Measurements from ENCODE around the gene GP1BB. TPM values are rescaled to one million over a fixed set of nuclear protein-coding genes. Genes with fewer than 3 reads are reported as not detected.

The GP1BB gene
- polyA plus RNA-seq, 3 donors: 0.13 to 1.5 (median 0.26) TPM

DNA sequence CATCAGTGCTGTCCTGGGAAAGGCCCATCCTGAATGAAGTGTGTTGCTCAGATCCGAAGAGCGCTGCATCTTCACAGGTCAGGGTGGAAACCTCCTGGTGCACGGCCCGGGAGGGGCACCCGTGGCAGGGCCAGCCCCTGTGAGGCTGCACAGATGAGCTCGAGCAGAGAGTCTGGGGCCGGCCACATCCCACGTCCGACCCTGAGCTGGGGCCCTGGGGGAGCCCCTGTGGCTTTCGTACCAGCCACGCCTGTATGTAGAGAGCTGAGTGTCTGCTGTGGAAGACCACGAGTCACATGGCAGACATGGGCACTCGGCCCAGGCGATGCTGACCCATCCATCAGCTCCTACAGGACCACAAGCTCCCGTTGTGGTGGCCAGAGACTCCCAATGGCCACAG lies 33.9 kb upstream of the GP1BB start:
- H3K27me3 Mint-ChIP-seq (ENCODE audit: low read depth in 3 of 3): peaks cover 0 to 3% (median 0%) of the 10 kb centered on the region in 3 donors
- no peak overlapping the region for H3K9ac ChIP-seq (ENCODE audit: insufficient read depth, low read length, poor library complexity, severe bottlenecking)
- intact Hi-C loops (cut with micrococcal nuclease): no loop called here
- peak overlapping the region; percentile 59 for H2AFZ ChIP-seq (ENCODE audit: insufficient read depth, low read depth, low read length, poor library complexity, severe bottlenecking)
- no peak overlapping the region for H3K4me3 Mint-ChIP-seq
- H3K9me3 ChIP-seq (replicated peaks in 1 of 2; ENCODE audit: control insufficient read depth in 1 of 2, insufficient read depth in 1 of 2, low read length in 2 of 2): no peaks in the 10 kb centered on the region
- no peaks in the 10 kb centered on the region for H3K36me3 Mint-ChIP-seq
- no peak overlapping the region for H3K27ac Mint-ChIP-seq
- TF ChIP-seq, protein P1, sequence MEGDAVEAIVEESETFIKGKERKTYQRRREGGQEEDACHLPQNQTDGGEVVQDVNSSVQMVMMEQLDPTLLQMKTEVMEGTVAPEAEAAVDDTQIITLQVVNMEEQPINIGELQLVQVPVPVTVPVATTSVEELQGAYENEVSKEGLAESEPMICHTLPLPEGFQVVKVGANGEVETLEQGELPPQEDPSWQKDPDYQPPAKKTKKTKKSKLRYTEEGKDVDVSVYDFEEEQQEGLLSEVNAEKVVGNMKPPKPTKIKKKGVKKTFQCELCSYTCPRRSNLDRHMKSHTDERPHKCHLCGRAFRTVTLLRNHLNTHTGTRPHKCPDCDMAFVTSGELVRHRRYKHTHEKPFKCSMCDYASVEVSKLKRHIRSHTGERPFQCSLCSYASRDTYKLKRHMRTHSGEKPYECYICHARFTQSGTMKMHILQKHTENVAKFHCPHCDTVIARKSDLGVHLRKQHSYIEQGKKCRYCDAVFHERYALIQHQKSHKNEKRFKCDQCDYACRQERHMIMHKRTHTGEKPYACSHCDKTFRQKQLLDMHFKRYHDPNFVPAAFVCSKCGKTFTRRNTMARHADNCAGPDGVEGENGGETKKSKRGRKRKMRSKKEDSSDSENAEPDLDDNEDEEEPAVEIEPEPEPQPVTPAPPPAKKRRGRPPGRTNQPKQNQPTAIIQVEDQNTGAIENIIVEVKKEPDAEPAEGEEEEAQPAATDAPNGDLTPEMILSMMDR (IDR thresholded peaks at IDR 0.05): no peak
- peaks cover 42 to 43% of the 10 kb centered on the region in 2 donors for H3K4me1 ChIP-seq (ENCODE audit: control insufficient read depth in 1 of 2, insufficient read depth in 2 of 2, low read length in 2 of 2)
- WGBS (ENCODE audit: insufficient coverage): 39% methylated on average over 13 of the region's 15 CpGs
- no peaks in the 10 kb centered on the region for H3K27me3 ChIP-seq (ENCODE audit: control insufficient read depth in 2 of 2, insufficient read depth in 2 of 2, low read length in 2 of 2)
- DNase-seq: no peak
- H3K27ac ChIP-seq (ENCODE audit: low read depth in 1 of 2, low read length in 2 of 2): no peak overlapping the region
- H4K20me1 ChIP-seq (ENCODE audit: insufficient read depth, low read length): no peaks in the 10 kb centered on the region
- peak overlapping the region in 1 of 3 experiments; percentile 58 for H3K4me3 ChIP-seq (replicated peaks in 1 of 3; ENCODE audit: low read depth in 2 of 3, low read length in 3 of 3)
- H3K79me2 ChIP-seq (ENCODE audit: insufficient read depth, low read length): no peaks in the 10 kb centered on the region
- H3K4me2 ChIP-seq (replicated peaks; ENCODE audit: extremely low read depth, low read length, poor library complexity, severe bottlenecking): peak overlapping the region; percentile 2
- peaks cover 0 to 2% (median 0%) of the 10 kb centered on the region in 7 donors for H3K9me3 Mint-ChIP-seq
- no peaks in the 10 kb centered on the region for H3K36me3 ChIP-seq (replicated peaks in 1 of 2; ENCODE audit: control insufficient read depth in 1 of 2, insufficient read depth in 2 of 2, low read length in 2 of 2)
- peaks cover 48% of the 10 kb centered on the region for H3K4me1 Mint-ChIP-seq

DNA sequence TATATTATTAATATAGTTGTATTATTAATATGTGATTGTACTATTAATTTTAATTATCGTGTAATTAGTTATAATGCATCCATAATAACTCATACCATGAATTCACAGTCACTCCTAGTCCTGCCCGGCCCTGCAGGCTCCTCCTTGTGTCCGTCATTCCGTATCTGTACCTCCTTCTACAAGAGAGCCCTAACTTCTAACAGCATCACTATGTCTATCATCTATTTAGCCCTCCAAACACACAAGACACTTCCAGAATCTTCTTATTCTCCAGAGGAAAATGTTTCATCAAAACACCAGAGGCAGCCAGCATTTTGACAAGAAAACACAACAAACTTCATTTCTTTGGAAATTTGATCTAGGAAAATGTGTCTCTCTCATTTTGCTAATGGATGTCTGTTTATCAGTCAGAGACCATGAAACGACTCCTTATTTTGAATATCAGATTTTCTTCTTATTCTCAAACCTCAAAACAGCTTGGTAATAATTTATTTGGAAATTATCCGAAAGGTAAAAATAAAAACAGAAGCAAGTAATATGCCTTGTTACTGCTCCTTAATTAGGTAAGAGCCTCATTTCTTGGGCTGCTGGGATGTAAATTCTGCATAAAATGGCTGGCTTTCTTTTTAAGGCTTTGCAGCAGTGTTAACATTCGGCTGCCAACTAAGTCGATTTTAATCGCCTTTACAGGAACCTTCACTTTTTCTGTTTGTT lies 32.2 kb upstream of the GP1BB start:
- 95% methylated on average over 6 of the region's 9 CpGs for WGBS (ENCODE audit: insufficient coverage)
- peak overlapping the region in 1 of 2 donors; percentile 45 for H3K4me3 Mint-ChIP-seq
- DNase-seq: no peak
- Histone ChIP-seq H3K27me3 (ENCODE audit: control insufficient read depth in 2 of 2, insufficient read depth in 2 of 2, low read length in 2 of 2) (no peaks in the 10 kb centered on the region), H3K4me1 (ENCODE audit: control insufficient read depth in 1 of 2, insufficient read depth in 2 of 2, low read length in 2 of 2) (peaks cover 42 to 43% of the 10 kb centered on the region in 2 donors), H3K27ac (ENCODE audit: low read depth in 1 of 2, low read length in 2 of 2) (peak overlapping the region in 1 of 2 donors; percentile 3), H3K9ac (ENCODE audit: insufficient read depth, low read length, poor library complexity, severe bottlenecking) (no peak overlapping the region), H3K36me3 (replicated peaks in 1 of 2; ENCODE audit: control insufficient read depth in 1 of 2, insufficient read depth in 2 of 2, low read length in 2 of 2) (no peaks in the 10 kb centered on the region), H4K20me1 (ENCODE audit: insufficient read depth, low read length) (no peaks in the 10 kb centered on the region), H3K4me3 (replicated peaks in 1 of 3; ENCODE audit: low read depth in 2 of 3, low read length in 3 of 3) (no peak overlapping the region), H2AFZ (ENCODE audit: insufficient read depth, low read depth, low read length, poor library complexity, severe bottlenecking) (peak overlapping the region; percentile 17), H3K4me2 (replicated peaks; ENCODE audit: extremely low read depth, low read length, poor library complexity, severe bottlenecking) (no peak overlapping the region), H3K9me3 (replicated peaks in 1 of 2; ENCODE audit: control insufficient read depth in 1 of 2, insufficient read depth in 1 of 2, low read length in 2 of 2) (no peaks in the 10 kb centered on the region), H3K79me2 (ENCODE audit: insufficient read depth, low read length) (no peaks in the 10 kb centered on the region)
- intact Hi-C loops (cut with micrococcal nuclease): no loop called here
- TF ChIP-seq, protein P1 (IDR thresholded peaks at IDR 0.05): no peak
- no peak overlapping the region for H3K27ac Mint-ChIP-seq
- H3K9me3 Mint-ChIP-seq: peaks cover 0 to 2% (median 0%) of the 10 kb centered on the region in 7 donors
- peaks cover 0 to 1% (median 0%) of the 10 kb centered on the region in 3 donors for H3K27me3 Mint-ChIP-seq (ENCODE audit: low read depth in 3 of 3)
- no peaks in the 10 kb centered on the region for H3K36me3 Mint-ChIP-seq
- H3K4me1 Mint-ChIP-seq: peaks cover 49% of the 10 kb centered on the region
